ENCODE measurements around the gene SDR42E2.
A peak's percentile ranks its signal among the peaks of the same experiment; 100 is the strongest.
"Not testable (repeated sequence)": the region's sequence is repeated elsewhere in the genome, so short reads cannot be mapped to it uniquely, and the experiment has no call there.

The SDR42E2 gene

GRCh38 chr16:22161999-22162655 is at the start of gene SDR42E2:
TSS of gene SDR42E2 (plus strand) at chr16:22162506. CDS start at chr16:22165583, 3,077 bp downstream.
- peak; percentile 57 for DNase-seq

GRCh38 chr16:22116095-22116700 is 46.1 kb upstream of the SDR42E2 start:
- DNase-seq: no peak

GRCh38 chr16:22117609-22118008 is 44.7 kb upstream of the SDR42E2 start:
- DNase-seq: no peak

GRCh38 chr16:22120440-22120839 is 41.9 kb upstream of the SDR42E2 start:
- DNase-seq: no peak

GRCh38 chr16:22122239-22122638 is 40.1 kb upstream of the SDR42E2 start:
- DNase-seq: no peak

GRCh38 chr16:22123146-22123545 is 39.2 kb upstream of the SDR42E2 start:
- no peak for DNase-seq

GRCh38 chr16:22123759-22124490 is 38.4 kb upstream of the SDR42E2 start:
- DNase-seq: no peak

GRCh38 chr16:22124583-22125284 is 37.6 kb upstream of the SDR42E2 start:
- no peak for DNase-seq

GRCh38 chr16:22126037-22126558 is 36.2 kb upstream of the SDR42E2 start:
- no peak for DNase-seq

- DNase-seq: not testable (repeated sequence)
These were observed 33.8 kb upstream of the SDR42E2 start for GRCh38 chr16:22128537-22128936.

- DNase-seq: no peak
These were observed 31.8 kb upstream of the SDR42E2 start for GRCh38 chr16:22130528-22130927.

GRCh38 chr16:22132801-22133200 is 29.5 kb upstream of the SDR42E2 start:
- DNase-seq: no peak

- no peak for DNase-seq
These were observed 23.8 kb upstream of the SDR42E2 start for GRCh38 chr16:22138482-22138881.

- DNase-seq: no peak
These were observed 23.3 kb upstream of the SDR42E2 start for GRCh38 chr16:22139008-22139407.

- DNase-seq: no peak
These were observed 22.6 kb upstream of the SDR42E2 start for GRCh38 chr16:22139732-22140131.

GRCh38 chr16:22141767-22142166 is 20.5 kb upstream of the SDR42E2 start:
- DNase-seq: no peak

GRCh38 chr16:22144520-22144919 is 17.8 kb upstream of the SDR42E2 start:
- no peak for DNase-seq

- no peak for DNase-seq
These were observed 14.5 kb upstream of the SDR42E2 start for GRCh38 chr16:22147853-22148252.

GRCh38 chr16:22151246-22151998 is 10.9 kb upstream of the SDR42E2 start:
- no peak for DNase-seq

- no peak for DNase-seq
These were observed 10.0 kb upstream of the SDR42E2 start for GRCh38 chr16:22152316-22152715.

- not testable (repeated sequence) for DNase-seq
These were observed 9.2 kb upstream of the SDR42E2 start for GRCh38 chr16:22153078-22153477.

- no peak for DNase-seq
These were observed 905 bp upstream of the SDR42E2 start for GRCh38 chr16:22161401-22161800.

- DNase-seq: no peak
These were observed 327 bp downstream of the SDR42E2 start for GRCh38 chr16:22162656-22163009.
